ENCODE measurements around the gene SLC19A1.

DNA sequence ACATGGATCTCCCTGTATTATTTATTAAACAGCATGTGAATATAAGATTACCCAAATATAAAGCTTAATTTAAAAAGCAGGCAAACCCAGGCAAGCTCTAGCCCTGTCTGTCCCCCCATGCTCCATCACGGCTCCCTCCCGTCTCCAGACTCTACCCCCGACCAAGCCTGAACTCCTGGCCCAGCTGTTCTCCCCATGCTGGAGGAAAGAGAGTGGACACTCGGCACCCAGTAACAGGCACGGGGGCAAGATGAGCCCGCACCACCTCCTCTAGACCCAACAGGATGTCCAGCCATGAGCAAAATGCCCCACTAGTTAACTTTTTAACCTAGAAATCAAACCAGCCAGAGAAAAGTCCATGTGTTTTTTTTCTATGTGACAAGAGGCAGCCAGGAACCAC lies 19.3 kb downstream of the SLC19A1 start:
- TF ChIP-seq, protein P1, sequence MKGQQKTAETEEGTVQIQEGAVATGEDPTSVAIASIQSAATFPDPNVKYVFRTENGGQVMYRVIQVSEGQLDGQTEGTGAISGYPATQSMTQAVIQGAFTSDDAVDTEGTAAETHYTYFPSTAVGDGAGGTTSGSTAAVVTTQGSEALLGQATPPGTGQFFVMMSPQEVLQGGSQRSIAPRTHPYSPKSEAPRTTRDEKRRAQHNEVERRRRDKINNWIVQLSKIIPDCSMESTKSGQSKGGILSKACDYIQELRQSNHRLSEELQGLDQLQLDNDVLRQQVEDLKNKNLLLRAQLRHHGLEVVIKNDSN (IDR thresholded peaks at IDR 0.05) = no peak
- TF ChIP-seq TCF12 (IDR thresholded peaks at IDR 0.05; ENCODE audit: low read depth) (no peak), YY1 (IDR thresholded peaks at IDR 0.05; ENCODE audit: low read depth) (no peak), CEBPB (IDR thresholded peaks at IDR 0.05) (no peak), EP300 (IDR thresholded peaks at IDR 0.05; ENCODE audit: borderline replicate concordance) (no peak), NFIC (IDR thresholded peaks at IDR 0.05) (no peak), RAD21 (IDR thresholded peaks at IDR 0.05; ENCODE audit: low read depth) (no peak), TAF1 (IDR thresholded peaks at IDR 0.05; ENCODE audit: low read depth) (no peak)
- TF ChIP-seq, protein P2, sequence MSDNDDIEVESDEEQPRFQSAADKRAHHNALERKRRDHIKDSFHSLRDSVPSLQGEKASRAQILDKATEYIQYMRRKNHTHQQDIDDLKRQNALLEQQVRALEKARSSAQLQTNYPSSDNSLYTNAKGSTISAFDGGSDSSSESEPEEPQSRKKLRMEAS (IDR thresholded peaks at IDR 0.05) = no peak

All from Ishikawa (cell line).